ENCODE data around the gene TBC1D10A.

The TBC1D10A gene

DNA sequence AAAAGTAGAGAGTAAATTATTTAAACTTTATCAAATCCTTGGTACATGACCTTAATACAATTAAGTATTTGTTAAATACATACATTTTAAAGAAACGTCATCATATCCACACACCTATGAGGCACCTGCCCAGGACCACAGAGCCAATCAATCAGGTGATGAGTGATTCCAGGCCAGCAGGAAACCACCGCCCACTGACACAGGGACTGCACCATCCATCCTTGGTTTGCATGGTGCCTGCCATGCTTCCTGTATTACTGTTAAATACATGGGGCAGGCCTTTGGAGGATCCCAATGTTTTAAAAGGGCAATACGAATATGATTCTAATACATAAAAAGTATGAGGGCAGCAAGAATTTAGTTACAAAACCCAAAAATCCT lies 7.0 kb upstream of the TBC1D10A start:
- no peaks in the 10 kb centered on the region for H3K9me2 ChIP-seq (replicated peaks; ENCODE audit: low read depth, low read length)
- peaks cover 71% of the 10 kb centered on the region for H3K36me3 ChIP-seq (ENCODE audit: insufficient read depth, low read length)
- H3K27me3 ChIP-seq (ENCODE audit: insufficient read depth, low read length, poor library complexity, severe bottlenecking) = no peaks in the 10 kb centered on the region

GRCh38 chr22:30332994-30333706 lies 6.4 kb upstream of the TBC1D10A start:
- Histone ChIP-seq H3K9me2 (replicated peaks; ENCODE audit: low read depth, low read length) (no peaks in the 10 kb centered on the region), H3K4me2 (ENCODE audit: low read depth, low read length, poor library complexity, severe bottlenecking) (no peak overlapping the region), H3F3A (ENCODE audit: low read depth) (peaks cover 7% of the 10 kb centered on the region; the same call in 1 of the 2 replicates), H2AFZ (ENCODE audit: low read length) (no peak overlapping the region), H3K36me3 (ENCODE audit: insufficient read depth, low read length) (peaks cover 67% of the 10 kb centered on the region), H3K9ac (ENCODE audit: low read depth, low read length, poor library complexity, severe bottlenecking) (no peak overlapping the region), H3K9me3 (ENCODE audit: insufficient read depth, low read depth, low read length) (no peaks in the 10 kb centered on the region), H3K4me3 (ENCODE audit: low read length, poor library complexity, severe bottlenecking) (no peak overlapping the region), H3K27me3 (ENCODE audit: insufficient read depth, low read length, poor library complexity, severe bottlenecking) (no peaks in the 10 kb centered on the region), H3K4me1 (ENCODE audit: insufficient read depth, low read length, poor library complexity, severe bottlenecking) (peaks cover 7% of the 10 kb centered on the region), H4K20me1 (ENCODE audit: insufficient read depth, low read length, poor library complexity, severe bottlenecking) (no peaks in the 10 kb centered on the region), H3K79me2 (ENCODE audit: insufficient read depth, low read length) (no peaks in the 10 kb centered on the region)
- TF ChIP-seq EZH2phosphoT487 (IDR thresholded peaks at IDR 0.05; ENCODE audit: borderline replicate concordance) = no peak
- TF ChIP-seq CTCF (conservative IDR thresholded peaks at IDR 0.05; ENCODE audit: low read length) = no peak

More for the DNA sequence above, 7.0 kb upstream of the TBC1D10A start:
- Histone ChIP-seq H4K20me1 (ENCODE audit: insufficient read depth, low read length, poor library complexity, severe bottlenecking) (no peaks in the 10 kb centered on the region), H3K4me1 (ENCODE audit: insufficient read depth, low read length, poor library complexity, severe bottlenecking) (peaks cover 7% of the 10 kb centered on the region), H3K4me2 (ENCODE audit: low read depth, low read length, poor library complexity, severe bottlenecking) (no peak overlapping the region), H2AFZ (ENCODE audit: low read length) (no peak overlapping the region), H3K79me2 (ENCODE audit: insufficient read depth, low read length) (no peaks in the 10 kb centered on the region), H3F3A (ENCODE audit: low read depth) (peaks cover 7% of the 10 kb centered on the region; the same call in 1 of the 2 replicates), H3K4me3 (ENCODE audit: low read length, poor library complexity, severe bottlenecking) (no peak overlapping the region), H3K9me3 (ENCODE audit: insufficient read depth, low read depth, low read length) (no peaks in the 10 kb centered on the region), H3K9ac (ENCODE audit: low read depth, low read length, poor library complexity, severe bottlenecking) (no peak overlapping the region)
- TF ChIP-seq CTCF (conservative IDR thresholded peaks at IDR 0.05; ENCODE audit: low read length) (no peak), EZH2phosphoT487 (IDR thresholded peaks at IDR 0.05; ENCODE audit: borderline replicate concordance) (no peak)

DNA sequence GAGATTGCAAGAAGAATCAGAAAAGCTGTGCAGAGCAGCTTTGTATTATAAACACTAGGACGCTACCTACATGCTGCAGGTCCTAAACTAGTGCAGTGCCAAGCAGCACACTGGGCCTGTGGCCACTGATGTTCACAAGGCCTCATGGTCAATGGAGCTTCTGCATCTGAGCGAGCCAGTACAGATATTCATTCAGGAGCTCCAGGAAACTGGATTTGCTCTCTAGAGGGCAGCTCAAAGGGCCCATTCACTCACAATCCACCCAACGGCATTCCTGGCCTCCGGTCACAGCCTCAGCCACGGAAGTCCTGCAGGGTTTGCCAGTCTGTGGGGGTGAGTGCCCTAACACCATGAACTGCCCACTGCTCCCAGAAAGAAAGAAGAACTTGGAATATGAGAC lies 5.8 kb upstream of the TBC1D10A start:
- Histone ChIP-seq H3F3A (ENCODE audit: low read depth) (peaks cover 7% of the 10 kb centered on the region; the same call in 1 of the 2 replicates), H3K36me3 (ENCODE audit: insufficient read depth, low read length) (peaks cover 61% of the 10 kb centered on the region), H3K4me1 (ENCODE audit: insufficient read depth, low read length, poor library complexity, severe bottlenecking) (peaks cover 10% of the 10 kb centered on the region), H2AFZ (ENCODE audit: low read length) (no peak overlapping the region), H3K79me2 (ENCODE audit: insufficient read depth, low read length) (no peaks in the 10 kb centered on the region), H3K4me2 (ENCODE audit: low read depth, low read length, poor library complexity, severe bottlenecking) (no peak overlapping the region), H3K9me3 (ENCODE audit: insufficient read depth, low read depth, low read length) (no peaks in the 10 kb centered on the region), H3K9ac (ENCODE audit: low read depth, low read length, poor library complexity, severe bottlenecking) (no peak overlapping the region), H3K9me2 (replicated peaks; ENCODE audit: low read depth, low read length) (no peaks in the 10 kb centered on the region), H3K4me3 (ENCODE audit: low read length, poor library complexity, severe bottlenecking) (no peak overlapping the region), H4K20me1 (ENCODE audit: insufficient read depth, low read length, poor library complexity, severe bottlenecking) (no peaks in the 10 kb centered on the region), H3K27me3 (ENCODE audit: insufficient read depth, low read length, poor library complexity, severe bottlenecking) (no peaks in the 10 kb centered on the region)
- no peak for TF ChIP-seq EZH2phosphoT487 (IDR thresholded peaks at IDR 0.05; ENCODE audit: borderline replicate concordance)
- no peak for TF ChIP-seq CTCF (conservative IDR thresholded peaks at IDR 0.05; ENCODE audit: low read length)
